Left cardiac atrium (tissue), 4 donors: ENCODE results near the gene SCAI. TPM values are rescaled to one million over a fixed set of nuclear protein-coding genes. Genes with fewer than 3 reads are reported as not detected.
"Not testable (repeated sequence)": the region's sequence is repeated elsewhere in the genome, so short reads cannot be mapped to it uniquely, and the experiment has no call there.

Experiments used
- ATAC-seq, 2 donors: fragments of 200-7000 bp; cut with Tn5 transposase; one replicate each; pipeline ENCODE4 v1.9.1; 2020; ENCODE audit warnings: mild to moderate bottlenecking in 2 of 2, moderate library complexity in 2 of 2
- DNase-seq: peaks from one replicate; pipeline ENCODE4 v3.0.0-alpha.2; 2020
- intact Hi-C, 2 donors: fragments of 100-400 bp; cut with DNase I; formaldehyde crosslinking; loops; one replicate each; pipeline versions ENCODE4 v1.14.1 to v1.15.1; 2022 to 2023
- total RNA-seq, 2 donors: library from RNA; stranded (reverse); fragmentation: NEBNext Ultra II Directional; extraction: Animal tissue kit (Norgen Biotek cat#: 25700); gene quantifications; one replicate each; pipeline ENCODE4 v1.2.1, GENCODE V29; 2021
- donor health status: DM: no; HTN: yes; CAD: no.
- donor health status: DM: no; HTN: yes; CAD: no; lungs with severe emphysema.
- donor health status: DM: yes; HTN: yes; CAD: no.
- donor health status: Dilated cardiomyopathy.

The SCAI gene
- total RNA-seq, 2 donors from 2014 or later, result 5.6 to 5.8 TPM

- no peak for ATAC-seq
- intact Hi-C loops, result no loop called here
Measured at GRCh38 chr9:125074976-125075375, 68.4 kb downstream of the SCAI start.

GRCh38 chr9:125066839-125067619 lies 76.3 kb downstream of the SCAI start:
- intact Hi-C loops, result no loop called here
- DNase-seq (no peak), ATAC-seq (peak in 1 of 2 donors; percentile 23)

More at GRCh38 chr9:125074976-125075375, 68.4 kb downstream of the SCAI start:
- DNase-seq, result no peak

- intact Hi-C loops, result no loop called here
- no peak for DNase-seq
Measured at GRCh38 chr9:125061391-125061790, 81.9 kb downstream of the SCAI start.

GRCh38 chr9:125049212-125050049 lies 93.9 kb downstream of the SCAI start:
- intact Hi-C loops, result no loop called here
- no peak for DNase-seq
- no peak for ATAC-seq

More at GRCh38 chr9:125061391-125061790, 81.9 kb downstream of the SCAI start:
- no peak for ATAC-seq

GRCh38 chr9:125043631-125044030 lies 99.7 kb downstream of the SCAI start:
- ATAC-seq, result no peak
- intact Hi-C loops, result no loop called here

GRCh38 chr9:125043148-125043547 lies 100.2 kb downstream of the SCAI start:
- intact Hi-C loops, result no loop called here
- ATAC-seq, result no peak
- no peak for DNase-seq

More at GRCh38 chr9:125043631-125044030, 99.7 kb downstream of the SCAI start:
- DNase-seq, result no peak

- DNase-seq (no peak), ATAC-seq (no peak)
- intact Hi-C loops, result no loop called here
Measured at GRCh38 chr9:125038166-125038565, 105.2 kb downstream of the SCAI start.

GRCh38 chr9:125028041-125028440 lies 115.3 kb downstream of the SCAI start:
- intact Hi-C loops, result no loop called here
- DNase-seq, result no peak
- no peak for ATAC-seq

- DNase-seq (no peak), ATAC-seq (no peak)
- intact Hi-C loops, result no loop called here
Measured at GRCh38 chr9:125024917-125025316, 118.4 kb downstream of the SCAI start.

- ATAC-seq, result no peak
- intact Hi-C loops, result no loop called here
- no peak for DNase-seq
Measured at GRCh38 chr9:125021069-125021468, 122.3 kb downstream of the SCAI start.

- intact Hi-C loops, DNase-seq, ATAC-seq: not testable (repeated sequence)
Measured at GRCh38 chr9:125015655-125016054, 127.7 kb downstream of the SCAI start.

GRCh38 chr9:125012013-125012412 lies 131.3 kb downstream of the SCAI start:
- intact Hi-C loops, ATAC-seq: not testable (repeated sequence)

GRCh38 chr9:125008599-125008998 lies 134.7 kb downstream of the SCAI start:
- intact Hi-C loops, result no loop called here
- ATAC-seq, result no peak
- no peak for DNase-seq

More at GRCh38 chr9:125012013-125012412, 131.3 kb downstream of the SCAI start:
- not testable (repeated sequence) for DNase-seq

- DNase-seq, result no peak
- intact Hi-C loops, result no loop called here
- ATAC-seq, result no peak
Measured at GRCh38 chr9:125003332-125003731, 140.0 kb downstream of the SCAI start.

- DNase-seq (no peak), ATAC-seq (no peak)
- intact Hi-C loops, result no loop called here
Measured at GRCh38 chr9:124983698-124984097, 159.6 kb downstream of the SCAI start.

- intact Hi-C loops, result no loop called here
- no peak for DNase-seq
- no peak for ATAC-seq
Measured at GRCh38 chr9:124980431-124980830, 162.9 kb downstream of the SCAI start.

GRCh38 chr9:124975131-124975530 lies 168.2 kb downstream of the SCAI start:
- ATAC-seq (no peak), DNase-seq (no peak)
- intact Hi-C loops, result no loop called here

- DNase-seq (no peak), ATAC-seq (no peak)
- intact Hi-C loops, result no loop called here
Measured at GRCh38 chr9:124973807-124974206, 169.5 kb downstream of the SCAI start.

- DNase-seq (no peak), ATAC-seq (no peak)
- intact Hi-C loops, result no loop called here
Measured at GRCh38 chr9:124972241-124972770, 171.0 kb downstream of the SCAI start.

- intact Hi-C loops, result no loop called here
- no peak for ATAC-seq
- DNase-seq, result no peak
Measured at GRCh38 chr9:124969401-124969800, 173.9 kb downstream of the SCAI start.
